ENCODE data around the gene ZFP90.

Gene ZFP90

DNA sequence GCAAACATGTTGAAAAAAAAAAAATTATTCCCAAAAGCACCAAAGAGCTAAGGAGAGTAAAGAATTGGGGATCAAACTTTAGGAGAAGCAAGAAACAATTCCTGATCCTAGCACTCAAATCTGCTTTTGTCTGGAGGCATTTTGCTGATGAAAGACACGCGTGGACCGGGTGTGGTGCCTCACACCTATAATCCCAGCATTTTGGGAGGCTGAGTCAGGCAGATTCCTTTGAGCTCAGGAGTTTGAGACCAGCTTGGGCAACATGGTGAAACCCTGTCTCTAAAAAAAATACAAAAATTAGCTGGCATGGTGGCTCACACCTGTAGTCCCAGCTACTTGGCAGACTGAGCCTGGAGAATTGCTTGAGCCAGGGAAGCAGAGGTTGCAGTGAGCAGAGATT is 35.4 kb downstream of the ZFP90 start:
- Histone ChIP-seq H3K9me3 (ENCODE audit: control insufficient read depth in 1 of 2, low read length in 2 of 2) (peaks cover 58 to 64% of the 10 kb centered on the region in 2 donors), H3K27me3 (ENCODE audit: control insufficient read depth in 1 of 2, insufficient read depth in 2 of 2, low read length in 2 of 2) (no peaks in the 10 kb centered on the region), H3K9ac (ENCODE audit: low read depth in 1 of 2, low read length in 2 of 2) (no peak overlapping the region), H3K4me1 (ENCODE audit: control insufficient read depth in 1 of 2, insufficient read depth in 2 of 2, low read length in 2 of 2) (no peaks in the 10 kb centered on the region), H3K27ac (ENCODE audit: low read depth, low read length) (no peak overlapping the region), H3K36me3 (ENCODE audit: control insufficient read depth in 1 of 2, insufficient read depth in 2 of 2, low read length in 2 of 2) (no peaks in the 10 kb centered on the region), H3K4me3 (ENCODE audit: low read depth in 1 of 2, low read length in 2 of 2) (no peak overlapping the region)

DNA sequence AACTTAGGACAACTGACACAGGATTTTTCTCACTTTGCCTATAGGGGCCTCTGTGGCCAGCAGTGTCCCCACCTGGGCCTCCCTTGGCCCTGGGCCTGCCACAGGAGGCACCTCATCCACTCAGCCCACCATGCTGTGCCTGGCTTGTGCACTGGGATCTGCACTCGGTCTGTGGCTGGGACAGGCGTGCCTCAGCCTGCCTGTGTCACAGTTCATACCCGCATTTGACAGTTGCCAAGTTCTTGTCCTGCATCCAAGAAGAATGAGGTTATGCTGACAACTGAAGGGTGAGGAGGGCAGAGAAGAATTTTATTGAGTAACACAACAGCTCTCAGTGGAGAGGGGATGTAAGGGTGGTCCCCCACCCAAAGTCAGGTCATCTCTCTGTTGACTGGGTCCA is 36.0 kb downstream of the ZFP90 start:
- Histone ChIP-seq H3K27ac (ENCODE audit: low read depth, low read length) (no peak overlapping the region), H3K27me3 (ENCODE audit: control insufficient read depth in 1 of 2, insufficient read depth in 2 of 2, low read length in 2 of 2) (no peaks in the 10 kb centered on the region)

DNA sequence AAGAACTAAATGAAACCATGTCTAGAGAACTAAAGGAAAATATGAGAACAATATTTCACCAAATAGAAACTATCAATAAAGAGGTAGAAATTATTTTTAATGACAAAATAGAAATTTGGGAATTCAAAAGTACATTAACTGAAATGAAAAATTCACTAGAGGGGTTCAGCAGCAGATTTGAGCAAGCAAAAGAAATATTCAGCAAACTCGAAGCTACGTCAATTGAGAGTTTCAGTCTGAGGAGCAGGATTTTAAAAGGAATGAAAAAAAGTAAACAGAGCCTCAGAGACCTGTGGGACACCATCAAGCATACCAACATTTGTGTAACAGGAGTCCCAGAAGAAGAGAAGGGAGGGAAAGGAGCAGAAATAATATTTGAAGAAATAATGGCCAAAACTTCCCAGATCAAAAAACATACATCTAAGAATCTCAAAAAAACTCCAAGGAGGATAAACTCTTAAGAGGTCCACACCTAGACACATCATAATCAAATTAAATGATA is 38.3 kb downstream of the ZFP90 start:
- Histone ChIP-seq H3K9ac (ENCODE audit: low read depth in 1 of 2, low read length in 2 of 2) (no peak overlapping the region), H3K4me1 (ENCODE audit: control insufficient read depth in 1 of 2, insufficient read depth in 2 of 2, low read length in 2 of 2) (no peaks in the 10 kb centered on the region), H3K27ac (ENCODE audit: low read depth, low read length) (no peak overlapping the region), H3K9me3 (ENCODE audit: control insufficient read depth in 1 of 2, low read length in 2 of 2) (peaks cover 38% of the 10 kb centered on the region in 2 donors), H3K27me3 (ENCODE audit: control insufficient read depth in 1 of 2, insufficient read depth in 2 of 2, low read length in 2 of 2) (no peaks in the 10 kb centered on the region), H3K4me3 (ENCODE audit: low read depth in 1 of 2, low read length in 2 of 2) (no peak overlapping the region), H3K36me3 (ENCODE audit: control insufficient read depth in 1 of 2, insufficient read depth in 2 of 2, low read length in 2 of 2) (no peaks in the 10 kb centered on the region)

More for the DNA sequence above, 36.0 kb downstream of the ZFP90 start:
- H3K9me3 ChIP-seq (ENCODE audit: control insufficient read depth in 1 of 2, low read length in 2 of 2): peaks cover 53 to 58% of the 10 kb centered on the region in 2 donors
- no peaks in the 10 kb centered on the region for H3K4me1 ChIP-seq (ENCODE audit: control insufficient read depth in 1 of 2, insufficient read depth in 2 of 2, low read length in 2 of 2)
- no peak overlapping the region for H3K4me3 ChIP-seq (ENCODE audit: low read depth in 1 of 2, low read length in 2 of 2)
- no peaks in the 10 kb centered on the region for H3K36me3 ChIP-seq (ENCODE audit: control insufficient read depth in 1 of 2, insufficient read depth in 2 of 2, low read length in 2 of 2)
- H3K9ac ChIP-seq (ENCODE audit: low read depth in 1 of 2, low read length in 2 of 2): no peak overlapping the region

DNA sequence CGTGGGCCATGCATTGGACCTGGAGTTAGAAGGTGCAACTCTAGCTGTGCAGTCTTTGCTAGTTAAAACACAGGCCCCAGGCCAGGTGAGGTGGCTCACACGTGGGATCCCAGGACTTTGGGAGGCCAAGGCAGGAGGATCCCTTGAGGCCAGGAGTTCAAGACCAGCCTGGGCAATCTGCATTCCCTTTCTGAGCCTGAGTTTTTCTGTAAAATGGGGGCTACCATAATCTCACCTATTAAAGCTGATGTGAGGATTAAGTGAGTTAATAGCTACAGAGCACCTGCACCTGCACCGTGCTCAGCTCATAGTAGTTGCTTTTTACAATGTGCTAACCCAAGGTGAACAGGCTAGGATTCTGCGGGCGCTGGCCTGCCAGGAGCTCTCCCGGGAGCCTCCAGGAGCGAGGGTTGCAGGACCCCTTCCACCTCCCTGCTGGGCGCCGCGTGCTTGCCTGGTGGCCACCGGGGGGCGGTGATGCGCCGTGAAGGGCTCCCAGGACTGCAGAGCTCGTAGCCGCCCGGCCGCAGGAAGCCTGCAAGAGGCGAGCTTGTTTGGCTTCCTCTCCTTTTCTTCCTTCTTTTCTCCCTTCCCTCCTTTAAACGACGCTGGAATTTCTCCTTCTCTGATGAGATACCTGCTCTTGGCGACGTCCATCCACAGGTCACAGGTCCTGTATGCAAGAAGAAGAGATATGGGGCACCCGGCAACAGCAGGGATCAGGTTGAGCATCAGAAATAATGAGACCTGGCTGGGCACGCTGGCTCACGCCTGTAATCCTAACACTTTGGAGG is 51.3 kb downstream of the ZFP90 start:
- H3K4me3 ChIP-seq (ENCODE audit: low read depth in 1 of 2, low read length in 2 of 2): no peak overlapping the region

DNA sequence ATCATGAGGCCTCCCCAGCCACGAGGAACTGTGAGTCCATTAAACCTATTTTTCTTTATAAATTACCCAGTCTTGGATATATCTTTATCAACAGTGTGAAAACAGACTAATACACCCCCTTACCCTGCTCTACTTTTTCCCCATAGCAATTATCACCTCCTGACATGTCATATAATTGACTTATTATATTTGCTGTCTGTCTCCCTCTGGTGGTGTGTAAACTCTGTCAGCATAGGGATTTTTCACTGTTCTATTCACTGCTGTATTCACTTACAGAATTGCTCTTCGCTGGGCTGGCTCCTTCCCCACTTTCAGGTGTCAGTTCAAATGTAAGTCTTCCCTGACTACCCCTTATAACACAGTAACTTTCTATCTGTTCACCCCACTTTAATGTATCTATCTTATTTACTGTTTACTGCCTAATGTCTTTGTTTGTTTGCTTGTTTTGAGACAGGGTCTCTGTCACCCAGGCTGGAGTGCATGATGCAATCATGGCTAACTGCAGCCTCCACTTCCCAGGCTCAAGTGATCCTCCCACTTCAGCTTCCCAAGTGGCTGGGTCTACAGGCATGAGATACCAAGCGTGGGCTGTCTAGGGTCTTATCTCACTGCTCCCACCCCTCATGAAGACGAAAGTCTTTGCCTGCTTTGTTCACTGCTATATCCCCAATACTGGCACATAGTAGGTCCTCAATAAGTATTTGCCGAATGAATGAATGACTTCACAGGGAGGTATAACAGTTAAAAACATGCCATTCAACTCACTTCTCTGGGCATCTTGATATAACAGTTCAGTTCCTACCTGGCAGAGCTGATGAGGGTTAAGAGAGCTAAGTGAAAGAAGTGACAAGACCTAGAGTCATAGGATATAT is 53.6 kb downstream of the ZFP90 start:
- Histone ChIP-seq H3K9ac (ENCODE audit: low read depth in 1 of 2, low read length in 2 of 2) (no peak overlapping the region), H3K4me1 (ENCODE audit: control insufficient read depth in 1 of 2, insufficient read depth in 2 of 2, low read length in 2 of 2) (no peaks in the 10 kb centered on the region), H3K36me3 (ENCODE audit: control insufficient read depth in 1 of 2, insufficient read depth in 2 of 2, low read length in 2 of 2) (no peaks in the 10 kb centered on the region), H3K9me3 (ENCODE audit: control insufficient read depth in 1 of 2, low read length in 2 of 2) (no peaks in the 10 kb centered on the region), H3K27me3 (ENCODE audit: control insufficient read depth in 1 of 2, insufficient read depth in 2 of 2, low read length in 2 of 2) (no peaks in the 10 kb centered on the region), H3K27ac (ENCODE audit: low read depth, low read length) (no peak overlapping the region), H3K4me3 (ENCODE audit: low read depth in 1 of 2, low read length in 2 of 2) (no peak overlapping the region)

More for the DNA sequence above, 51.3 kb downstream of the ZFP90 start:
- Histone ChIP-seq H3K27me3 (ENCODE audit: control insufficient read depth in 1 of 2, insufficient read depth in 2 of 2, low read length in 2 of 2) (no peaks in the 10 kb centered on the region), H3K9me3 (ENCODE audit: control insufficient read depth in 1 of 2, low read length in 2 of 2) (no peaks in the 10 kb centered on the region), H3K36me3 (ENCODE audit: control insufficient read depth in 1 of 2, insufficient read depth in 2 of 2, low read length in 2 of 2) (no peaks in the 10 kb centered on the region), H3K27ac (ENCODE audit: low read depth, low read length) (no peak overlapping the region), H3K4me1 (ENCODE audit: control insufficient read depth in 1 of 2, insufficient read depth in 2 of 2, low read length in 2 of 2) (no peaks in the 10 kb centered on the region), H3K9ac (ENCODE audit: low read depth in 1 of 2, low read length in 2 of 2) (no peak overlapping the region)

DNA sequence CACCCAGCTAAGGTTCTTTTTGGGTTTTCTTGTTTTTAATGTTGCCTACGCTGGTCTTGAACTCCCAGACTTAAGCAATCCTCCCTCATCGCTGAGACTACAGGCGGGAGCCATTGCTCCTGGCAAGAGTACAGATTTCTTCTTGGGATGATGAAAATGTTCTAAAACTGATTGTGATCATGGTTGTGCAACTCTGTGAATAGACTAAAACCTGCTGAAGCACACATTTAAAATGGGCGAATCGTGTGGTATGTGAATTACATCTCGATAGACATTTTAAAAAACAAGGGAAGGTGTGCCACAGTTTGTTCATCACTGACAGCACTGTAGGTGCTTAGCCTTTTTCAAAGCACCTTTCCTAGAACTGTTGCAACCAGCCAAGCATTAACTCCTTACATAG is 57.2 kb downstream of the ZFP90 start:
- Histone ChIP-seq H3K36me3 (ENCODE audit: control insufficient read depth in 1 of 2, insufficient read depth in 2 of 2, low read length in 2 of 2) (no peaks in the 10 kb centered on the region), H3K27me3 (ENCODE audit: control insufficient read depth in 1 of 2, insufficient read depth in 2 of 2, low read length in 2 of 2) (no peaks in the 10 kb centered on the region), H3K9ac (ENCODE audit: low read depth in 1 of 2, low read length in 2 of 2) (no peak overlapping the region), H3K4me3 (ENCODE audit: low read depth in 1 of 2, low read length in 2 of 2) (no peak overlapping the region), H3K9me3 (ENCODE audit: control insufficient read depth in 1 of 2, low read length in 2 of 2) (no peaks in the 10 kb centered on the region), H3K27ac (ENCODE audit: low read depth, low read length) (no peak overlapping the region), H3K4me1 (ENCODE audit: control insufficient read depth in 1 of 2, insufficient read depth in 2 of 2, low read length in 2 of 2) (no peaks in the 10 kb centered on the region)

DNA sequence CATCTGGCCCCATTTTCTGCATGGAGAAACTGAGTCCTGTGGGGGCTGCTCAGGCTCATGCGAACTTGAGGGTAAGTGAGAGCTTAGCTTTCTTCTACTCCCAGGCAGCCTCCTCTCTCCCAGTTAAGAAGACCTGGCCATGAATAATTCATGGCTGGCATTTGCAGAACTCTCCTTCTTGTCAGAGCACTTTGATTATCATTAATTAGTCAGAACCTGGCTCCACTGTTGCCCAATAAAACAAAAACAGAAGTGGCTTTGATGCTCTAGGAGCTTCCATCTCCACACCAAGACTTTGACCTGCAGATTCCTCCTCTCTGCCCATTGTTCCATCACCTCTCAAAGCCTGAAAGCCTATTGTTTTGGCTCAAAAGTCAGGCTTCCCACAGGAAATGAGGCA is 60.5 kb downstream of the ZFP90 start:
- H3K9ac ChIP-seq (ENCODE audit: low read depth in 1 of 2, low read length in 2 of 2): no peak overlapping the region
- no peaks in the 10 kb centered on the region for H3K36me3 ChIP-seq (ENCODE audit: control insufficient read depth in 1 of 2, insufficient read depth in 2 of 2, low read length in 2 of 2)
- H3K9me3 ChIP-seq (ENCODE audit: control insufficient read depth in 1 of 2, low read length in 2 of 2): no peaks in the 10 kb centered on the region
- H3K27ac ChIP-seq (ENCODE audit: low read depth, low read length): no peak overlapping the region
- H3K4me3 ChIP-seq (ENCODE audit: low read depth in 1 of 2, low read length in 2 of 2): no peak overlapping the region
- no peaks in the 10 kb centered on the region for H3K4me1 ChIP-seq (ENCODE audit: control insufficient read depth in 1 of 2, insufficient read depth in 2 of 2, low read length in 2 of 2)
- H3K27me3 ChIP-seq (ENCODE audit: control insufficient read depth in 1 of 2, insufficient read depth in 2 of 2, low read length in 2 of 2): no peaks in the 10 kb centered on the region

DNA sequence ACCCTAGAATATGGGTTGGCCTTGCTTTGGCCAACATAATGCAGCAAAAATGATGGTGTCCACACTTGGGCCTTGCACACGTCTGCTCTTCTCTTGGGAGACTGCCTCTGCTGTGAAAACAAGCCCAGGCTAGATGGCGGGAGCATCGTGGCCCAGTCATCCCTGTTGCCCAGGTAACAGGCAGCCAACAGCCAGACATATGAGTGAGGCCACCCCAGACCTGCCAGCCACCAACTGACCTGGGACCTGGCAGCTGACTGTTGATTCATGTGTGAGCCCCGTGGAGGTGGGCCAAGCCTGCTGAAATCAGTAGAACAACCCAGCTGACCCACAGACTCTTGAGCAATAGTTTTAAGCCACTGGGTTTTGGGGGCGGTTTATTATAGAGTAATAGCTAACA is 66.7 kb downstream of the ZFP90 start:
- no peak overlapping the region for H3K9ac ChIP-seq (ENCODE audit: low read depth in 1 of 2, low read length in 2 of 2)
- H3K4me1 ChIP-seq (ENCODE audit: control insufficient read depth in 1 of 2, insufficient read depth in 2 of 2, low read length in 2 of 2): no peaks in the 10 kb centered on the region
- H3K9me3 ChIP-seq (ENCODE audit: control insufficient read depth in 1 of 2, low read length in 2 of 2): no peaks in the 10 kb centered on the region
- no peak overlapping the region for H3K4me3 ChIP-seq (ENCODE audit: low read depth in 1 of 2, low read length in 2 of 2)
- no peak overlapping the region for H3K27ac ChIP-seq (ENCODE audit: low read depth, low read length)
- no peaks in the 10 kb centered on the region for H3K36me3 ChIP-seq (ENCODE audit: control insufficient read depth in 1 of 2, insufficient read depth in 2 of 2, low read length in 2 of 2)
- no peaks in the 10 kb centered on the region for H3K27me3 ChIP-seq (ENCODE audit: control insufficient read depth in 1 of 2, insufficient read depth in 2 of 2, low read length in 2 of 2)

DNA sequence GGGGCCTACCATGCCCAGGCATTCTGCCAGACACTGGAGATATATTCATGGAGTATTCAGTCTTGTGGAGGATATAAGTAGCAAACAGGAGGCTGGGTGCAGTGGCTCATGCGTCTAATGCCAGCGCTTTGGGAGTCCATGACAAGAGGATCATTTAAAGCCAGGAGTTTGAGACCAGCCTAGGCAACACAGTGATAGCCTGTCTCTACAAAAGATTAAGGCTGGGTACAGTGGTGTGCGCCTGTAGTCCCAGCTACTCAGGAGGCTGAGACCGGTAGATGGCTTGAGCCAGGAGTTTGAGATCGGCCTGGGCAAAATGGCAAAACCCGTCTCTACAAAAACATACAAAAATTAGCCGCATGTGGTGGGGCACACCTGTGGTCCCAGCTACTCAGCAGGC is 68.4 kb downstream of the ZFP90 start:
- H3K27ac ChIP-seq (ENCODE audit: low read depth, low read length): no peak overlapping the region
- no peak overlapping the region for H3K4me3 ChIP-seq (ENCODE audit: low read depth in 1 of 2, low read length in 2 of 2)
- no peak overlapping the region for H3K9ac ChIP-seq (ENCODE audit: low read depth in 1 of 2, low read length in 2 of 2)
- H3K9me3 ChIP-seq (ENCODE audit: control insufficient read depth in 1 of 2, low read length in 2 of 2): no peaks in the 10 kb centered on the region
- H3K27me3 ChIP-seq (ENCODE audit: control insufficient read depth in 1 of 2, insufficient read depth in 2 of 2, low read length in 2 of 2): no peaks in the 10 kb centered on the region
- no peaks in the 10 kb centered on the region for H3K4me1 ChIP-seq (ENCODE audit: control insufficient read depth in 1 of 2, insufficient read depth in 2 of 2, low read length in 2 of 2)
- no peaks in the 10 kb centered on the region for H3K36me3 ChIP-seq (ENCODE audit: control insufficient read depth in 1 of 2, insufficient read depth in 2 of 2, low read length in 2 of 2)

DNA sequence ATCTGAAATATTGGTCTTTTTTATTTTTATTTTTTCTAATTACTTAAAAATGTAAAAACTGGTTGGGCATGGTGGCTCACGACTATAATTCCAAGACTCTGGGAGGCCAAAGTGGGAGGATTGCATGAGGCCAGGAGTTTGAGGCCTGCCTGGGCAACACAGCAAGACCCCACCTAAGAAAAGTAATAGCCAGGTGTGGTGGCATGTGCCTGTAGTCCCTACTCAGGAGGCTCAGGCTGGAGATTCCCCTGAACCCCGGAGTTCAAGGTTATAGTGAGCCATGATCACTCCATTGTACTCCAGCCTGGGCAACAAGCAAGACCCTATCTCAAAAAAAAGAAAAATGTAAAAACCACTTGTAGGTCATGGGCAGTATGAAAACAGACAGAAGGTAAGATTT is 69.2 kb downstream of the ZFP90 start:
- Histone ChIP-seq H3K9ac (ENCODE audit: low read depth in 1 of 2, low read length in 2 of 2) (no peak overlapping the region), H3K27ac (ENCODE audit: low read depth, low read length) (no peak overlapping the region), H3K9me3 (ENCODE audit: control insufficient read depth in 1 of 2, low read length in 2 of 2) (peaks cover 0 to under 1% of the 10 kb centered on the region in 2 donors), H3K36me3 (ENCODE audit: control insufficient read depth in 1 of 2, insufficient read depth in 2 of 2, low read length in 2 of 2) (no peaks in the 10 kb centered on the region), H3K4me1 (ENCODE audit: control insufficient read depth in 1 of 2, insufficient read depth in 2 of 2, low read length in 2 of 2) (no peaks in the 10 kb centered on the region), H3K4me3 (ENCODE audit: low read depth in 1 of 2, low read length in 2 of 2) (no peak overlapping the region), H3K27me3 (ENCODE audit: control insufficient read depth in 1 of 2, insufficient read depth in 2 of 2, low read length in 2 of 2) (no peaks in the 10 kb centered on the region)

All from duodenal mucosa (tissue), 2 donors.